Neuronal stem cell (in vitro differentiated cells): ENCODE measurements around the gene IL1RL2.

Experiments
- DNase-seq: peaks from one replicate; pipeline ENCODE4 v3.0.0-alpha.2; 2013; ENCODE audit warnings: low spot score
- H2AFZ ChIP-seq: one replicate; pipeline ENCODE4 v1.6.1; 2013; ENCODE audit warnings: mild to moderate bottlenecking, low read length, inconsistent platforms
- H2AK5ac ChIP-seq: 2 replicates; pipeline ENCODE4 v1.6.1; 2013; ENCODE audit warnings: low read depth, mild to moderate bottlenecking, inconsistent platforms, low read length, moderate library complexity, mixed read lengths
- H2BK120ac ChIP-seq: 2 replicates; pipeline ENCODE4 v1.6.1; 2013; ENCODE audit warnings: low read depth, mild to moderate bottlenecking, inconsistent platforms, low read length, moderate library complexity, mixed read lengths
- H2BK12ac ChIP-seq: one replicate; pipeline ENCODE4 v1.6.1; 2013; ENCODE audit warnings: low read length, inconsistent platforms
- H2BK15ac ChIP-seq: 2 replicates; pipeline ENCODE4 v1.6.1; 2013; ENCODE audit warnings: mild to moderate bottlenecking, low read length, inconsistent platforms, mixed read lengths
- H2BK5ac ChIP-seq: one replicate; pipeline ENCODE4 v1.6.1; 2013; ENCODE audit warnings: inconsistent platforms, mild to moderate bottlenecking, low read length, moderate library complexity
- H3K14ac ChIP-seq: one replicate; pipeline ENCODE4 v1.6.1; 2013; ENCODE audit warnings: low read length, inconsistent platforms
- H3K18ac ChIP-seq: 2 replicates; pipeline ENCODE4 v1.6.1; 2013; ENCODE audit warnings: low read length, inconsistent platforms
- H3K23ac ChIP-seq: 2 replicates; pipeline ENCODE4 v1.6.1; 2013; ENCODE audit warnings: low read depth, mild to moderate bottlenecking, mixed read lengths, low read length, inconsistent platforms; ENCODE audit not compliant: poor library complexity
- H3K27ac ChIP-seq: replicated peaks from 3 replicates; pipeline ENCODE4 v1.5.1; 2013; ENCODE audit warnings: low read length, inconsistent platforms
- H3K27me3 ChIP-seq, 3 experiments: 2 replicates each; pipeline ENCODE4 v1.6.1; 2013; ENCODE audit warnings: low read length in 3 of 3, mild to moderate bottlenecking in 2 of 3, inconsistent platforms in 1 of 3, low read depth in 1 of 3, mixed read lengths in 1 of 3, moderate library complexity in 1 of 3; ENCODE audit not compliant: control insufficient read depth in 3 of 3, insufficient read depth in 3 of 3
- H3K36me3 ChIP-seq, 2 donors: replicated peaks in 1 of 2; 2 replicates each; pipeline ENCODE4 v1.6.1; 2013; ENCODE audit warnings: low read length in 2 of 2; ENCODE audit not compliant: control insufficient read depth in 2 of 2, insufficient read depth in 2 of 2
- H3K4ac ChIP-seq: 2 replicates; pipeline ENCODE4 v1.6.1; 2013; ENCODE audit warnings: inconsistent platforms, mild to moderate bottlenecking, low read length, moderate library complexity
- H3K4me1 ChIP-seq, 2 donors: 1 replicate in 1 of 2; 2 replicates in 1 of 2; pipeline ENCODE4 v1.6.1; 2013; ENCODE audit warnings: low read length in 2 of 2, low read depth in 1 of 2; ENCODE audit not compliant: control insufficient read depth in 2 of 2, insufficient read depth in 1 of 2
- H3K4me2 ChIP-seq: one replicate; pipeline ENCODE4 v1.6.1; 2013; ENCODE audit warnings: mild to moderate bottlenecking, low read length, inconsistent platforms; ENCODE audit not compliant: insufficient read depth, poor library complexity, severe bottlenecking
- H3K4me3 ChIP-seq, 2 donors: 2 replicates each; pipeline ENCODE4 v1.5.1; 2013; ENCODE audit warnings: low read length in 2 of 2, mild to moderate bottlenecking in 2 of 2, inconsistent platforms in 1 of 2, moderate library complexity in 1 of 2
- H3K79me1 ChIP-seq: one replicate; pipeline ENCODE4 v1.6.1; 2013; ENCODE audit warnings: low read depth, mild to moderate bottlenecking, inconsistent platforms, low read length, moderate library complexity
- H3K9ac ChIP-seq: one replicate; pipeline ENCODE4 v1.6.1; 2013; ENCODE audit warnings: mild to moderate bottlenecking, low read depth, low read length, inconsistent platforms; ENCODE audit not compliant: poor library complexity
- H3K9me3 ChIP-seq, 2 donors: replicated peaks in 1 of 2; 2 replicates each; pipeline versions ENCODE3 to v1.6.1; 2013; ENCODE audit warnings: low read length in 2 of 2, mild to moderate bottlenecking in 2 of 2, inconsistent platforms in 1 of 2, low read depth in 1 of 2, mixed read lengths in 1 of 2, moderate library complexity in 1 of 2; ENCODE audit not compliant: control insufficient read depth in 2 of 2, insufficient read depth in 1 of 2
- H4K8ac ChIP-seq: one replicate; pipeline ENCODE4 v1.6.1; 2013; ENCODE audit warnings: low read depth, mild to moderate bottlenecking, inconsistent platforms, low read length, moderate library complexity
- H4K91ac ChIP-seq: one replicate; pipeline ENCODE4 v1.6.1; 2013; ENCODE audit warnings: low read length, low read depth, mild to moderate bottlenecking, inconsistent platforms; ENCODE audit not compliant: poor library complexity
- WGBS, 2 donors: extraction: QIAGEN DNeasy Blood & Tissue Kit; methylation state at CpG; one replicate each; pipeline ENCODE4 v1.1.7; 2013; ENCODE audit warnings: missing lambda C conversion rate in 2 of 2, mixed read lengths in 1 of 2; ENCODE audit not compliant: insufficient read length in 2 of 2, insufficient replicate concordance in 1 of 2; ENCODE audit errors: extremely low coverage in 2 of 2; 5-methylcytosine and 5-hydroxymethylcytosine counted together

The IL1RL2 gene

DNA sequence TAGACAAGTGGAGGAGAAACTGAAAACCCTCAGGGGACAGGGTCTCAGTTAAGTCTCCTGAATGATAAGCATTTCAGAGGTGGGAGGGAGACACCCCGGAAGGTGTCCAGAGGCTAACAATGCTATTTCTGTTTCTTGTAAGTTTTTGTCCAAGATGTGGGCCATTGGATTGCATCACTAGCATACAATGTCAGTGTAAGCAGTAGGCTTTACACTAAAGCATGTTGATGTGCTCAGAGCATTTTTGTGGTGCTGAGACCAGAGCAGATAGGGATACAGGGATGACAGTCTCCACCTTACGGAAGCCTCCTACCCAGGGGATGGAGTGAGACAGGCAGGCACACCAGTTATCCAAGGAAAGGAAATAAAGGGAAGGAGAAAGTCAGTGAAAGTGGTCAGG, 46.4 kb upstream of the IL1RL2 start:
- H3K36me3 ChIP-seq, result no peaks in the 10 kb centered on the region
- no CpG with 5 or more reads among the region's 2 CpGs for WGBS, 2 donors
- no peak overlapping the region for H3K27ac ChIP-seq
- no peak overlapping the region for H2AFZ ChIP-seq
- no peak for DNase-seq
- H2BK12ac ChIP-seq, result no peak overlapping the region
- H3K4me1 ChIP-seq, result no peaks in the 10 kb centered on the region
- peaks cover under 1 to 4% of the 10 kb centered on the region in 2 donors for H3K9me3 ChIP-seq
- H3K9ac ChIP-seq, result no peak overlapping the region
- H2BK120ac ChIP-seq, result no peak overlapping the region
- H4K8ac ChIP-seq, result no peak overlapping the region
- no peak overlapping the region for H3K14ac ChIP-seq
- H3K4me3 ChIP-seq, result no peak overlapping the region
- no peak overlapping the region for H3K4me2 ChIP-seq
- no peak overlapping the region for H4K91ac ChIP-seq
- no peak overlapping the region for H3K4ac ChIP-seq
- H3K18ac ChIP-seq, result no peak overlapping the region
- peaks cover 0 to 37% (median 11%) of the 10 kb centered on the region in 3 experiments for H3K27me3 ChIP-seq
- no peak overlapping the region for H2BK5ac ChIP-seq
- H3K79me1 ChIP-seq, result no peaks in the 10 kb centered on the region
- H2AK5ac ChIP-seq, result no peak overlapping the region
- no peak overlapping the region for H2BK15ac ChIP-seq
- no peak overlapping the region for H3K23ac ChIP-seq

DNA sequence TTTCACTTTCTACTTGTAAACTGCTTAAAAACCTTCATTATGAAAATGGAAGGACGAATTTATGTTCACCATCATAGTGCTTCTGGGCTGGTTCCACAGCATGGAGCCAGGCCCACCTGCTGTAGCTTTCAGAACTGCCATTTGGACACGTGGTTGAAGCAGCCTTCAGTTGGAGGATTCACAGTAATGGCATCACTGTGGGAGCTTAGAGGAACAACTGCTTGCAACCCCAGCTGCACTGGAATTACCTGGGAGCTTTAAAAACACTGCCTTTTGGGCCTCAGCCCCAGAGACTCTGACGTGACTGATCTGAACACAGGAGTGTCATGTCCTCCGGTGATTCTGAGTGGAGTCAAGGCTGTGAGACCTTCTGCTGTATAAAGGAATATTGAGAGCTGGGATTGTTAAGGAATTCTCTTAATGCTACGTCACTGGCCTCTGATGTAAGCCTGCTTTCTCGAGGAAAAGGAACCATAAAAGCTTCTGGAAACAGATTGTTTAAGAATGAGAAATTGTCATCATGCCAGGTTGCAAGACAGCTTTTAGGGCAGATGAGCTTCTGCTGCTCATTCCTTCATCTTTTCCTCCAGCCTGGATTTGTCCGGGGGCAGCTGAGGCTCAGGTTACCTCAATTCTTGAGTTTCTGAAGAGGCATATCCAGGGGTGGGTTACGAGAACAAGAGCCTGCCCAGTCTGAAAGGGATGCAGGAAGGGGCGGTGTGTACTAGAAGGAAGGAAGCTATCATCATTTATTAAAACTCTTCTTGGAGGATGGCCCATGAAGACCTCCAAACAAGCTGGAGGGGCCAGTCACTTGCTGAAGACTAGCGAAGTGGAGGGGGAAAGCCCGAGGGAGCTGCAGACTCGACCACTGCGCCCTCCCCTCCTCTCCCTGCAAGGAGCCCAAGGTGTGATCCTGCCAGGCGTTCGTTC, 45.5 kb upstream of the IL1RL2 start:
- Histone ChIP-seq H3K4me1 (no peaks in the 10 kb centered on the region), H3K18ac (no peak overlapping the region), H3K23ac (no peak overlapping the region), H2AK5ac (no peak overlapping the region), H4K8ac (no peak overlapping the region), H3K27me3 (peaks cover 0 to 37% (median 11%) of the 10 kb centered on the region in 3 experiments), H2BK120ac (no peak overlapping the region), H3K9me3 (peaks cover 3 to 6% of the 10 kb centered on the region in 2 donors), H2BK12ac (no peak overlapping the region), H3K4me2 (no peak overlapping the region), H3K9ac (no peak overlapping the region), H3K27ac (no peak overlapping the region), H2AFZ (no peak overlapping the region), H2BK15ac (no peak overlapping the region), H3K14ac (no peak overlapping the region), H3K4ac (no peak overlapping the region), H4K91ac (no peak overlapping the region), H2BK5ac (no peak overlapping the region), H3K4me3 (no peak overlapping the region), H3K36me3 (no peaks in the 10 kb centered on the region), H3K79me1 (no peaks in the 10 kb centered on the region)
- WGBS, 2 donors, result no CpG with 5 or more reads among the region's 15 CpGs
- no peak for DNase-seq

DNA sequence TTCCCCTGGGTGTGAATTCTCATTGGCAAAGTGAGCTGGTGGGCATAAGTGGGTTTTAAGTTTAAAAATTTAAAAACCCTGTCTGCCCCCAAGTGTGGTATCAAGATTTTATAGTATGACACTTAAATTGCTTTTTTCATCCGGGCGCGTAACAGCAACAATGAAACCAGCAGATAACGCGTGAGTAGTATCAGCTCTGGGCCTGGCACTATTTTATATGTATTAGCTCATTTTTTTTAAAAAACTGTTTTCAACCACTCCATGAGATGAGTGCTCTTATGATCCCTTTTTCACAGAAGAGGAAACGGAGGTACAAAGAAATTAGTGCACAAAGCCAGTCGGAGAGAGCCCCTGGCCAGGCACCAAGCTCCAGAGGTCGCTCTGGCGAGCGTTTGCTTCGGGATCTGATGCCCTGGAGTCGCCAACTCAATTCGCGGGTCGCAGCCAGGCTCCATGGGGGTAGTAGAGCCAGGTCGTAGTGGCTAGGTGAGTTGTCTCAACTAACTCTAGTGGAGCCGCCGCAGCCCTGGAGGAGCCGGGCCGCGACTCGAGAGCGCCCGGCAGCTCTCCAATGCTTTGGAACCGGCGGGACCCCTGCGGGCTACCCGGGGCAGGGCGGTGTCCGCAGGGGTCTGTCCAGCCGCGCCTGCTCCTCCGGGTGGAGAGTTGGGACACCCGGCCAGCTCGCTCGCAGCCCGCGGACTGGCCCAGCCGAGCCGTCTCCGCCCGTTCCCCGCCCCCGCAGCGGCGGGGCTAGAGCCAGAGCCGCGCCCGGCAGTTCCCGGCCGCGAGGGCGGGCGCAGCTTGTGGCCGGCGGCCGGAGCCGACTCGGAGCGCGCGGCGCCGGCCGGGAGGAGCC, 44.6 kb upstream of the IL1RL2 start, which contains the start of gene IL1R1:
IL1R1 (plus strand) TSS at position 777 of the 859 bp plus-strand sequence. CDS start 14,979 bp downstream, outside the sequence.
- no peak within 1 kb of the TSS for H3K27ac ChIP-seq
- WGBS, 2 donors, result no CpG with 5 or more reads among the region's 65 CpGs

More for the DNA sequence above, 44.6 kb upstream of the IL1RL2 start, which contains the start of gene IL1R1:
- no peak within 1 kb of the TSS for H2AK5ac ChIP-seq
- peak; percentile 56 for DNase-seq
- H3K9me3 ChIP-seq, result peaks cover 3 to 10% of the 10 kb centered on the region in 2 donors
- H3K4me3 ChIP-seq, result peak within 1 kb of the TSS in 1 of 2 donors; percentile 81
- H3K4ac ChIP-seq, result no peak within 1 kb of the TSS
- H3K4me1 ChIP-seq, result no peaks in the 10 kb centered on the region
- H2BK12ac ChIP-seq, result no peak within 1 kb of the TSS
- no peak within 1 kb of the TSS for H2BK15ac ChIP-seq
- H4K91ac ChIP-seq, result no peak within 1 kb of the TSS
- peak within 1 kb of the TSS; percentile 77 for H2AFZ ChIP-seq
- H2BK120ac ChIP-seq, result no peak within 1 kb of the TSS
- H3K9ac ChIP-seq, result no peak within 1 kb of the TSS
- H4K8ac ChIP-seq, result no peak within 1 kb of the TSS
- peak within 1 kb of the TSS; percentile 61 for H3K4me2 ChIP-seq
- peaks cover 0 to 37% (median 11%) of the 10 kb centered on the region in 3 experiments for H3K27me3 ChIP-seq
- no peak within 1 kb of the TSS for H3K23ac ChIP-seq
- H3K36me3 ChIP-seq, result no peaks in the 10 kb centered on the region
- H3K79me1 ChIP-seq, result no peaks in the 10 kb centered on the region
- H3K14ac ChIP-seq, result no peak within 1 kb of the TSS
- H2BK5ac ChIP-seq, result no peak within 1 kb of the TSS
- H3K18ac ChIP-seq, result peak within 1 kb of the TSS; percentile 3
